COR-L47 (cell line): ENCODE measurements around the gene RELCH.

Source experiments
- DNase-seq: peaks from one replicate; lab custom pipeline; 2025; lab: John Stamatoyannopoulos, UW

Gene RELCH

GRCh38 chr18:62323483-62324180, 136.6 kb downstream of the RELCH start:
- DNase-seq = no peak

- DNase-seq = no peak
Observed at GRCh38 chr18:62324181-62324828, 137.2 kb downstream of the RELCH start.

GRCh38 chr18:62324917-62325805, 138.1 kb downstream of the RELCH start, which contains the start of gene TNFRSF11A:
TSS of gene TNFRSF11A (plus strand) at chr18:62325310. CDS start at chr18:62325353, 43 bp downstream.
- peak; percentile 55 for DNase-seq

GRCh38 chr18:62325806-62326645, 139.0 kb downstream of the RELCH start:
- peak; percentile 28 for DNase-seq

GRCh38 chr18:62326646-62327348, 139.7 kb downstream of the RELCH start:
- no peak for DNase-seq

GRCh38 chr18:62327977-62328376, 140.9 kb downstream of the RELCH start:
- DNase-seq = no peak

- peak; percentile 67 for DNase-seq
Observed at GRCh38 chr18:62328586-62329525, 141.8 kb downstream of the RELCH start.

GRCh38 chr18:62329691-62330454, 142.8 kb downstream of the RELCH start:
- no peak for DNase-seq

GRCh38 chr18:62330650-62331049, 143.6 kb downstream of the RELCH start:
- no peak for DNase-seq

- DNase-seq = no peak
Observed at GRCh38 chr18:62331581-62332356, 144.7 kb downstream of the RELCH start.

GRCh38 chr18:62332431-62332830, 145.4 kb downstream of the RELCH start:
- no peak for DNase-seq

GRCh38 chr18:62332964-62333695, 146.1 kb downstream of the RELCH start:
- DNase-seq = no peak

- no peak for DNase-seq
Observed at GRCh38 chr18:62334120-62334519, 147.1 kb downstream of the RELCH start.

- no peak for DNase-seq
Observed at GRCh38 chr18:62335494-62335893, 148.4 kb downstream of the RELCH start.

- no peak for DNase-seq
Observed at GRCh38 chr18:62336618-62337017, 149.6 kb downstream of the RELCH start.

- no peak for DNase-seq
Observed at GRCh38 chr18:62337336-62337735, 150.3 kb downstream of the RELCH start.

GRCh38 chr18:62338446-62339105, 151.5 kb downstream of the RELCH start:
- DNase-seq = no peak
